ENCODE data around the gene C1orf232.

The C1orf232 gene

GRCh38 chr1:26168410-26169197 lies at the start of gene C1orf232:
TSS of gene C1orf232 (minus strand) at chr1:26168963. CDS start at chr1:26168499, 464 bp downstream.
- DNase-seq (ENCODE audit: low read depth in 2 of 3, low spot score in 2 of 3) = no peak

DNA sequence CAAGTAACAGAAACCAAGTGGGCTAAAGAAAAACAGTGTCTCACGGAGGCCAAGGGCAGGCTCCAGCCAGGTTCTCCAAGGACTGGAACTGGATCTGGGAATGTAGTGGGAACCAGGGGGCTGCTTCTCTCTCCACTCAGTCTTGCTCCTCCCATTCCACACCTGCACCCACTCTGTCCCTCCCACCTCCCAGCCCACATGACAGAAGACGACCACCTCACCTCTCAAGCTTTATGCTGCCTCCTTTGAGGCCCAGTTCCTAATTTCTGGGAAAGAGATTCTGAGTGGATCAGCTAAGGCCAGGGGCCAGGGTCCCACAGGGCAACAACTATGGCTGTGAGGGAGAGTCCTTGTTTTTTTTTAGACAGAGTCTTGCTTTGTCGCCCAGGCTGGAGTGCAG lies 46.5 kb upstream of the C1orf232 start:
- DNase-seq (ENCODE audit: low read depth in 2 of 3, low spot score in 2 of 3) = no peak

- DNase-seq (ENCODE audit: low read depth in 2 of 3, low spot score in 2 of 3) = no peak
Observed at GRCh38 chr1:26213335-26213905, 44.7 kb upstream of the C1orf232 start.

GRCh38 chr1:26212726-26213125 lies 44.0 kb upstream of the C1orf232 start:
- no peak for DNase-seq (ENCODE audit: low read depth in 2 of 3, low spot score in 2 of 3)

DNA sequence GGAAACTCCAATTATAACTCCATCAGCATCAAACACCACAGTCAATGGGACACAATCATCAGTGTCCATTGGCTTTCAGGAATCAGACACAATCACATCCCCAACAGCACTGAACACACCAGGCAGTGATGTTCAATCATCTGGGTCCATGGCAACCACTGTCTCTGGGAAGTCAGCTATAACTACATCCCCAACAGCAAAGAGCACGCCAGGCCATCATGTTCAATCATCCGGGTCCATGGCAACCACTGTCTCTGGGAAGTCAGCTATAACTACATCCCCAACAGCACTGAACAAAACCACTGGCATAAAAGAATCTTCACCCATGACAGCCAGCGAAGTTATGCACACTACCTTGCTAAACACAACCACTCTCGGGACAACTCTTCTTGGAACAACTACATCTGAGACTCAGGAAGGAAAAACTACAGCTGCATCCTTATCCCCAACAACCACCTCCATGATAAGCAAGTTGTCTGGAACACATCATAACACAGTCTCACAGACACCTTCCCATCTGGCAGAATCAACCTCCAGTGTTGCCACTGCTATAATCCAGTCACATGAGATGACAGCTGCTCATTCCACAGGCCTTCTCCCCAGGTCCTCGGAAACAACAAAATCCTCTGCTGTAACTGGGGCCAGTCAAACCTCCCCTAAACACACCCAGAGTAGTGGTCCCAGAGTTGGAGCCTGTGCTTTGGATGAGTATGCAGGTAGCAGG lies 41.5 kb upstream of the C1orf232 start:
- DNase-seq (ENCODE audit: low read depth in 2 of 3, low spot score in 2 of 3) = no peak

DNA sequence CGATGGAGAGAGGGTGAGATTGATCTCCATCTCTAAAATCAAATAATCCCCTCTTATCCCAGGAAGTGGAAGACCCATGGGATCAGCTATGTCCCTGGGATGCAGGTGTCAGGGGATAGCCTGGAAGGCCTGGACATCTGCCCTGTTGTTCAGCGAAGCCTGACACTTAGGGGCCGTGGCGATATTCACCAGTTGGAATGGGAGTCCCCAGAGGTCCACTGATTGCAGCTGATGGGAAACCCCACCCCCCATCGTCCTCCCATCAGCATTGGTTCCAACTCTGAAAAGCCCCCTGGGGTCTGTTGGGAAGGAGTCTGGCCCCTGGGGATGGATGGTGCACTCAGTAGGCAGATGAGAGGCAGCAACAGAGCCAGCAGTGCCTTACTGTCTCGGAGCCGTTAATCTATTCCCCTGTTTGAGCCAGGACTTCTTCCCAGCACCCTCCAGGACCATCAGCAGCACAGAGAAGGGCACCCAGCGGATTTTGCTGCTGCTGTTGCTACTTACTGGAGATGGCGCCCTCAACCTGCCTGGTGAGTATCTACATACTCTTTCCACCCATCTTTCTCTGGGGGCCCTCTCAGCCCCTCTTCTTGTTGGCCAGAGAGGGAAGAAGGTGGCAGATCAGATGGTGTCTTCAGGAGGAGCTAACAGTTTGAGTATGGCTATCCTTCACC lies 35.0 kb upstream of the C1orf232 start:
- no peak for DNase-seq (ENCODE audit: low read depth in 2 of 3, low spot score in 2 of 3)

DNA sequence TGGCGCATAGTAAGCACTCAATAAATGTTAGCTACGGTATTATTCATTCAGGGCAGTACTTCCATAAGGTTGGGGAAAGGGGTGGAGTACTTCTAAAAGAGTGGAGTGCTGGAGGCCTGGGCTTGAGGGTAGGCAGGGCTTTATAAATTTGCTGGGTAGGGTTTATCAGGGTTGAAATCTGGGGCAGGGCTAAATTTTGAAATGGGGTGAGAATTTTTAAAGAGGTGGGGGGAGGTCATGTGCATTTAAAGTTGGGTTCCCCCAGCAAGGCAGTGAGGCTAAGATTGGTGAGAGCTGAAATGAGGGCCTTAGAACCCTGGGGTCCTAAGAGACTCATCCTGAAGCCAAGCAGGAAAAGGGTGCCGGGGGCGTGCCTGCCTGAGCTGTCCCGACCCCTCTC lies 31.6 kb upstream of the C1orf232 start:
- no peak for DNase-seq (ENCODE audit: low read depth in 2 of 3, low spot score in 2 of 3)

GRCh38 chr1:26197813-26198212 lies 29.1 kb upstream of the C1orf232 start:
- DNase-seq (ENCODE audit: low read depth in 2 of 3, low spot score in 2 of 3) = no peak

GRCh38 chr1:26197301-26197700 lies 28.5 kb upstream of the C1orf232 start:
- no peak for DNase-seq (ENCODE audit: low read depth in 2 of 3, low spot score in 2 of 3)

DNA sequence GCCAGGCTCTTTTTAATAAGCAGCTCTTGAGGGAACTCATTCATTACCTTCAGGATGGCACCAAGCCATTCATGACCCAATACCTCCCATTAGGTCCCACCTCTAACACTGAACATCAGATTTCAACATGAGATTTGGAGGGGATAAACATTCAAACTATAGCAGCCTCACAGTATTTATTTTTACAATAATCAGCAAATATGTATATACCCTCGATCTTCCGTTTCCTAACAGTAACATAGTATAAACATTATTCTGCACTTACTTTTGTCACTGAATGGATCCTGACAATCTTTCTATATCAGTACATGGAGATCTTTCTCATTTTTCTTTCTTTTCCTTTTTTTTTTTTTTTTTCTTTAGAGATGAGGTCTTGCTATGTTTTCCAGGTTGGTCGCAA lies 27.0 kb upstream of the C1orf232 start:
- no peak for DNase-seq (ENCODE audit: low read depth in 2 of 3, low spot score in 2 of 3)

DNA sequence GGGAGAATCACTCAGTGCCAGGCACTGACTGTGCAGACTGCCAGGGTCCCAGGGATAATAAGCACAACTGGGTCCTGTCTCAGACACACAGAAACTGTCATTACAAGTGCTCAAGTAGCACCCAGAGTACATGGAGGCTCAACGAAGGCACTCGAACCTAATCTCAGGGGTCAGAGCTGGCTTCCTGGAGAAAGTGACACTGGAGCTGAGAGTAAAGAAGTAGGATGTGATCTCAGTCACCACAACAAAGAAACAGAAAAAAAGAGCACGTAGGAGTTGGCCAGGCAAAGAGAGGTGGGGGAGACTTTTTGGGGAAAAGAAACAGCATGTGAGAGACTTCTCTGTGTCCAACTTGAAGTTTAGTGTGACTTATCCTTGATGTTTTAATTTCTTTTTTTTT lies 23.0 kb upstream of the C1orf232 start:
- DNase-seq (ENCODE audit: low read depth in 2 of 3, low spot score in 2 of 3) = no peak

DNA sequence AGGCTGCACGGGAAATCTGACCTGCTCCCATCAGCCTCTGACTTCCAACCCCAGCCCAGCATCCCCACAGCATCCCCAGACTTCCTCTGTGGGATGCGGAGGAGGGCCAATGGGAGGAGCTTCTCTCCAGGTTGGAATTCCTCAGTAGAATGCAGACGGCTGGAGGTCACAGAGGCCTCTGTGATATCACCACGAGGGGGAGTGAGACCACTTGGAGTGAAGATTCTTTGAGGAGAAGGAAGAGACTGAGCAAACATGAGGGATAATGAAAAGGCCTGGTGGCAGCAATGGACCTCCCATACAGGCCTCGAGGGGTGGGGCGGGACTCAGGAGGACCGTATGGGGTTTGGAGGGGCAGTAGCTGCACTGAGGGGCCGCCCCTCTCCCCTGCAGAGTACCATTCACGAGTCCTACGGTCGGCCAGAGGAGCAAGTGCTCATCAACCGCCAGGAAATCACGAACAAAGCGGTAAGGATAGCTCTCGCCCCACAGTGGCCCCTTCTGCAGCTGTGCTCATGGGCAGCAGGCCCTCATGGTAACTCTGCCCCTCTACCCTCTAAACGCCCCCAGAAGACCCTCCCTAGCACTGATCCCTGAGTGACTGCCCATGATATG lies 21.7 kb upstream of the C1orf232 start, which contains the start of gene CATSPER4:
CATSPER4 (plus strand) TSS at position 230 of the 615 bp plus-strand sequence; CDS start at position 256, 26 bp downstream.
- DNase-seq (ENCODE audit: low read depth in 2 of 3, low spot score in 2 of 3) = no peak

- no peak for DNase-seq (ENCODE audit: low read depth in 2 of 3, low spot score in 2 of 3)
Observed at GRCh38 chr1:26189751-26190275, 21.1 kb upstream of the C1orf232 start.

DNA sequence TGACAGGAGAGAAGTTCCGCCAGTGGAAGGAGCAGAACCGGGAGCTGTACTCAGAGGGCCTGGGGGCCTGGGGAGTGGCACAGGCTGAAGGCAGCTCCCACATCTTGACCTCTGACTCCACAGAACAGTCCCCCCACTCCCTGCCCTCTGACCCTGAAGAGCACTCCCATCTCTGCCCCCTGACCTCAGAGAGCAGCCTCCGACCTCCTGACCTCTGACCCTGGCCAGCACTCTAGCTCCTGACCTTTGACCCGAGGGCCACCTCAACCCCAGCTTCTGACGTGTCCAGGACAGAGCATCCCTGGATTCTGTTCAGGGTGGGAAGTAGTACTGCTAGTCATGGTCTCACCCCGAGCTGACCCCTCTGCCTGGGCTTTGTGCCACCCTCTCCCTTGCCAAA lies 20.6 kb upstream of the C1orf232 start:
- no peak for DNase-seq (ENCODE audit: low read depth in 2 of 3, low spot score in 2 of 3)

DNA sequence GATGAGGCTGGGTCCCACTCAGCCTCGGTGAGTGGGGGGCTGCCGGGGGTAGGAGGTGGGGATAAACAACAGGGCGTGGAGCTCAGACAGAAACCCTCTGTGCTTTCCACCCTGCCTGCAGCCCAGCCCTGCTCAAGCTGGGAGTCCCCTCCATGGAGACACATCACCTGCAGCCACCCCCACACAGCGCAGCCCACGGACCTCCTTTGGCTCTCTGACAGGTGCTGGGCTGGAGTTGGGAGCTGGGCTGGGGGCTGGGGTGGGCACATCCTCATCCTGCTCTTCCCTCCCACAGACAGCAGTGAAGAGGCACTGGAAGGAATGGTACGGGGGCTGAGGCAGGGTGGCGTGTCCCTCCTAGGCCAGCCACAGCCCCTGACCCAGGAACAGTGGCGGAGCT lies 19.7 kb upstream of the C1orf232 start:
- no peak for DNase-seq (ENCODE audit: low read depth in 2 of 3, low spot score in 2 of 3)

DNA sequence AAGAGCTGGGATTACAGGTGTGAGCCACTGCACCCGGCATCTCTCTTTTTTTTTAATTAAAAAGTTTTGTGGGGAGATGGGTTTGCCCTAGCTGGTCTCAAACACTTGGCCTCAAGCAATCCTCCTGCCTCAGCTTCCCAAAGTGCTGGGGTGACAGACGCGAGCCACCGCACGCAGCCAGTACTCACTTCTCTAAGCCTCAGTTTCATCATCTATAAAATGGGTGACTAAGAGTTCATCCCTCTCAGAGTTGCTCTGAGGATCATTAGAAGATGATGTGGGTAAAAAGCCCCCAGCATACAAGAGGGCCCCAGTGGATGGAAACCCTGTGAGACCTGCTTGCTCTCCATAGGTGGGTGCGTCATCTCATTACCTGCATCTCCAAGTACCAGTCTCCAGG lies 19.1 kb upstream of the C1orf232 start:
- DNase-seq (ENCODE audit: low read depth in 2 of 3, low spot score in 2 of 3) = no peak

- no peak for DNase-seq (ENCODE audit: low read depth in 2 of 3, low spot score in 2 of 3)
Observed at GRCh38 chr1:26184883-26185282, 16.1 kb upstream of the C1orf232 start.

DNA sequence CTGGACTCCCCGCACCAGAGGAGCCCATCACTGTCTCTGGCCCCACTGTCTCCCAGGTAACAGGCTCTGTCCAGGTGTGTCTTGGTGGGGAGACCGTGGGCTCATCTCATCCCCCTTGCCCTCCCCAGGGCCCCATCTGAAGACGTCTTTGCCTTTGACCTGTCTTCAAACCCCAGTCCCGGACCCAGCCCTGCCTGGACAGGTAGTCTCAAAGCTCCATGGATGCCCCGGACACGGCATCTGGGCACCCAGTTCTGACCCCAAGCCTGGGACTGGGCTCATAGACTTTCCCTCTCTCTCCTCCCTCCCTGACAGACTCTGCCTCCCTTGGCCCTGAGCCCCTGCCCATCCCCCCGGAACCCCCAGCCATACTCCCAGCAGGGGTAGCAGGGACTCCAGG lies 15.3 kb upstream of the C1orf232 start:
- DNase-seq (ENCODE audit: low read depth in 2 of 3, low spot score in 2 of 3) = no peak

GRCh38 chr1:26182383-26182696 lies 13.6 kb upstream of the C1orf232 start:
- DNase-seq (ENCODE audit: low read depth in 2 of 3, low spot score in 2 of 3) = no peak

DNA sequence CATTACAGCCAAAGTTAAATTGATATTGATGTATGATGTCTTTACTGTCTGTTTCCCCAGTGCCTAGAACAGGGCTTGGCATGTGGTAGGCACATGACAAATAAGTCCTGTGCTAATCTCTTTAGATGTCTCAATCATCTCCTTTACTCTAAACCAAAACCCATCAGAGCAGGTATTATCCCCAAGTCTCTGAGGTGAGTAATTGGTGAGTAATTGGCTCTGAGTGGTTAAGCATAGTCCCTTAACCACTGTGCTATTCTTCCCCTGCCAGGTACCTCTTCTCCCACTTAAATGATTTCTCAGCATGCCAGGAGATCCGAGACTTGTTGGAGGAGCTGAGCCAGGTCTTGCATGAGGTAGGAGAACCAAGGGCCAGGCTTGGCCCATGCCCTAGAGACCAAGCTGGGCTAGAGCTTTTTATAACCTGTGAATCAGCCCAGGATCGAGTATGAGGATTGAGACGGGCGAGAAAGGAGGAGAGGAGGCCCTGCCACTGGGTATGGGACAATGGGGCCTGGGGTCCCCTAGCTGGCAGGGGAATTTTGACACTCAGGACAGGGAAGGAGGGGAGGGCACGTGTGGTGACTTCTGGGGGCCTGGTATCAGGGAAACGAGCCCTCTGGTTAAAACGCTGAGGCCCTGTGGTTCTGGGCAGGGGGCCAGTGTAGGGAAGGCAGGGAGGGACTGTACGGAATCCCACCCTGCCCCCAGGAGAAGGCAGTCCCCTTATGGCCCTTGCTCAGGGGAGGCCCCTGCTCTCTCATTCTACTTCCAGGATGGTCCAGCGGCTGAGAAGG lies 13.0 kb upstream of the C1orf232 start:
- DNase-seq (ENCODE audit: low read depth in 2 of 3, low spot score in 2 of 3) = no peak

All from activated CD8-positive, alpha-beta memory T cell treated with anti-CD3 and anti-CD28 coated beads for 48 hours (primary cell).